ENCODE measurements around the gene LRRC2.

The LRRC2 gene

DNA sequence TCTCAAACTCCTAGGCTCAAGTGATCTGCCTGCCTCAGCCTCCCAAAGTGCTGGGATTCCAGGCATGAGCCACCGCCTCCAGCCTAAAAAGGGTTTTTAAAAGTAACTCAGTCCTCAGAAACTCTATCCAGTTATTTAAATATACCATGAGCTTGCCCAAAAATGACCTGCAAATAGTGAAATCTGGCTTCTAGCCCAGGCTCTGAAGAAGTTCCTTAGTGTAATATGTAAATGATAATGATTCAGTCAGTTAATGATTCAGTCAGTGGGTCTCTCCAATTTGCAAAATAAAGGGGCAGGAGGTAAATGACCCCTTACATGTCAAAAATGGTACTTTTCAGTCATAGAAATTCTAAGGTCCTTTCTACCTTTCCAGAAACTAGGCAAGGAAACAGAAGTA is 28.8 kb downstream of the LRRC2 start:
- in situ Hi-C loops (cut with MboI; ENCODE audit: low pct_unique_long_range_greater_than_20kb, low sequenced_read_pairs, unreplicated experiment): no loop called here
- TF ChIP-seq CTCF (IDR thresholded peaks at IDR 0.05; ENCODE audit: extremely low read depth, insufficient read depth, missing control alignments): no peak
- DNase-seq (ENCODE audit: low spot score): no peak

- in situ Hi-C loops (cut with MboI; ENCODE audit: low pct_unique_long_range_greater_than_20kb, low sequenced_read_pairs, unreplicated experiment): no loop called here
- no peak for TF ChIP-seq CTCF (IDR thresholded peaks at IDR 0.05; ENCODE audit: extremely low read depth, insufficient read depth, missing control alignments)
- DNase-seq (ENCODE audit: low spot score): no peak
Observed at GRCh38 chr3:46536758-46537157, 29.3 kb downstream of the LRRC2 start.

GRCh38 chr3:46535746-46536145 is 30.4 kb downstream of the LRRC2 start:
- no peak for DNase-seq (ENCODE audit: low spot score)
- no peak for TF ChIP-seq CTCF (IDR thresholded peaks at IDR 0.05; ENCODE audit: extremely low read depth, insufficient read depth, missing control alignments)
- in situ Hi-C loops (cut with MboI; ENCODE audit: low pct_unique_long_range_greater_than_20kb, low sequenced_read_pairs, unreplicated experiment): no loop called here

- in situ Hi-C loops (cut with MboI; ENCODE audit: low pct_unique_long_range_greater_than_20kb, low sequenced_read_pairs, unreplicated experiment): no loop called here
- TF ChIP-seq CTCF (IDR thresholded peaks at IDR 0.05; ENCODE audit: extremely low read depth, insufficient read depth, missing control alignments): no peak
- DNase-seq (ENCODE audit: low spot score): no peak
Observed at GRCh38 chr3:46533091-46533490, 33.0 kb downstream of the LRRC2 start.

- in situ Hi-C loops (cut with MboI; ENCODE audit: low pct_unique_long_range_greater_than_20kb, low sequenced_read_pairs, unreplicated experiment): no loop called here
- TF ChIP-seq CTCF (IDR thresholded peaks at IDR 0.05; ENCODE audit: extremely low read depth, insufficient read depth, missing control alignments): no peak
- no peak for DNase-seq (ENCODE audit: low spot score)
Observed at GRCh38 chr3:46527239-46527638, 38.9 kb downstream of the LRRC2 start.

DNA sequence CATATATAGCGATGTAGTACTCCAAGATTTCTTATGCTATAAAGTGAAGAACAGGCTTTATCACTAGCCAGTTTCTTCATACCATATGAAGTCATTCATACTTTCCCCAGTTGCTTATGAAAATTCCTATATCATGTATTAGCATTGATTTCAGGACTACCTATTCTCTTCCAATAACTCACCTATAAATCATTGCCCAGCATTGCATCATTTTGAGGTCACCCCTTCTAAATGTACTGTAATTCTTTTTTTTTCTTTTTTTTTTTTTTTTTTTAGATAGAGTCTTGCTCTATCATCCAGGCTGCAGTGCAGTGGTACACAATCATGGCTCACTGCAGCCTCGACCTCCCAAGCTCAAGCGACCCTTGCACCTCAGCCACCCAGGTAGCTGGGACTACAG is 41.3 kb downstream of the LRRC2 start:
- in situ Hi-C loops (cut with MboI; ENCODE audit: low pct_unique_long_range_greater_than_20kb, low sequenced_read_pairs, unreplicated experiment): no loop called here
- no peak for DNase-seq (ENCODE audit: low spot score)
- no peak for TF ChIP-seq CTCF (IDR thresholded peaks at IDR 0.05; ENCODE audit: extremely low read depth, insufficient read depth, missing control alignments)

DNA sequence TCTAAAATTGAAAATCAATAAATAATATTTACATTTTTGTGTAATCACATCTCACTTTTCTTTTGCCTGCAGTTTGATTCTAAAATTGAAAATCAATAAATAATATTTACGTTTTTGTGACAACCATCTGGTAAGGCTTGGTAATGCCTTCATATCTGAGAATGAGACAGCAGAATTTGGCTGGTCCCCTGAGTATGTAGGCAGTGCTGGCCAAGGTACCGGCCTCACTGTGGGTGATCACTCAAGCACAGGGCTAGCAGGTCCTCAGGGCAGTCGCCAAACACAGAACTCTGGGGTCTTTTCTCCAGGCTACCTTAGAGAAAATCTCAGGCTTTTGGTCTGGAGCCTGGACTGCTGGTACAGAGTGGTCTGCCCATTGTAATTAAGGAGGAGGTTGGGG is 42.1 kb downstream of the LRRC2 start:
- no peak for TF ChIP-seq CTCF (IDR thresholded peaks at IDR 0.05; ENCODE audit: extremely low read depth, insufficient read depth, missing control alignments)
- in situ Hi-C loops (cut with MboI; ENCODE audit: low pct_unique_long_range_greater_than_20kb, low sequenced_read_pairs, unreplicated experiment): no loop called here
- DNase-seq (ENCODE audit: low spot score): no peak
